GM21360 (cell line): Measurements from ENCODE around the gene KDM2A.
"Not testable (repeated sequence)": the region's sequence is repeated elsewhere in the genome, so short reads cannot be mapped to it uniquely, and the experiment has no call there.

ENCODE experiments used
- ATAC-seq: cut with Tn5 transposase; IDR thresholded peaks from one replicate; pipeline ENCODE4 v1.9.1; 2021; ENCODE audit warnings: mild to moderate bottlenecking, moderate library complexity; ENCODE audit not compliant: unreplicated experiment

KDM2A gene

DNA sequence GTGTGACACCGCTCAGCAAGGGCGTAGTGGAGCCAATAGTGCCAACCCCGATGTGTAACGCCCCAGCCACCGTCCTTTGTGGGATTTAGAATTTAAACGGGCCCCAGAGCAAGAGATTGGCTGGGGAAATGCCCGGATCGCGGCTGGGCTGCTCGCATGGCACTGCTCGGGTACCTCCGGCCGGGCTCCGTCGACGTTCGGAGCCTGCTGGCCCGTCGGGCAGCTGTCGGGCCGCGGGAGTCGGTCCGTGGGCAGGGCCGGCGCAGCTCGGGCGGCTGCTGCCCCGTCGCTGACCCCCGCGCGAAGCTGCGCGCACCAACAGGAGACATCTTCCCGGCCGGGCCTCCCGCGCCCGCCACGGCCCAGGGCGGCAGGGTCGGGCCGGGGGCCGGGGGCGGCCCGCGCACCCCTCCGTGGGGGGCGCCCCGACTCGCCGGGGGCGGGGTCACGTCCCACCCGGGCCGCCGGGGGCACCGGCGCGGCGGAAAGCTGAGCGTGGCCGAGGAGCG lies 1.3 kb upstream of the KDM2A start:
- ATAC-seq, result peak; percentile 10

DNA sequence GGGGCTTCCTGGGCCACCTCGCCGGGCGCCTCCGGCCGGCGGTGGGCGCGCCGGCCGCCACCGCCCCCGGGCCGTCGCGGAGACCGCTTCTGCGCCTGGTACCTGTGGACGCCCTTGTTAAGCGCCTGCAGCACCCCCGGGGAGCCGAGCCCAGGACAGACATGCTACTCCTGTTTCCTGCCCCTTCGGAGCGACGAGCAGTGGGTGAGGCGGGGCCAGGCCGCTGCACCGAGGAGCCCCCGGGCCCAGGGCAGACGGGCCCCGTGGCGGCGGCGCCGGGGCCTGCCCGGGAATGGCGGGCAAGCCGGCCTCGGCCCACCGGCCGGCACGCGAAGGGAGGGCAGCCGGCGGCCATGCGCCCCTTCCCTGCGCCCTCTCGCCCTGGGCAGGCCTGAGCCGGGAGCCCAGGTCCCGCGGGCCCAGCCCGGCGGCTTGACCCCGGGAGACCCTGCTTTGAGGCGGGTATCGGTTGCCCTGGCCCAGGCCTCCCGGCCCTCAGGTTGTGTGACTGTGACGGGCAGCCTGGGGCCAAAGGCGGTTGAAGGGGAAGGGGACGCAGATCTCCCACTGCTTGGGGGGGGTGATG lies 789 bp upstream of the KDM2A start:
- peak; percentile 9 for ATAC-seq

DNA sequence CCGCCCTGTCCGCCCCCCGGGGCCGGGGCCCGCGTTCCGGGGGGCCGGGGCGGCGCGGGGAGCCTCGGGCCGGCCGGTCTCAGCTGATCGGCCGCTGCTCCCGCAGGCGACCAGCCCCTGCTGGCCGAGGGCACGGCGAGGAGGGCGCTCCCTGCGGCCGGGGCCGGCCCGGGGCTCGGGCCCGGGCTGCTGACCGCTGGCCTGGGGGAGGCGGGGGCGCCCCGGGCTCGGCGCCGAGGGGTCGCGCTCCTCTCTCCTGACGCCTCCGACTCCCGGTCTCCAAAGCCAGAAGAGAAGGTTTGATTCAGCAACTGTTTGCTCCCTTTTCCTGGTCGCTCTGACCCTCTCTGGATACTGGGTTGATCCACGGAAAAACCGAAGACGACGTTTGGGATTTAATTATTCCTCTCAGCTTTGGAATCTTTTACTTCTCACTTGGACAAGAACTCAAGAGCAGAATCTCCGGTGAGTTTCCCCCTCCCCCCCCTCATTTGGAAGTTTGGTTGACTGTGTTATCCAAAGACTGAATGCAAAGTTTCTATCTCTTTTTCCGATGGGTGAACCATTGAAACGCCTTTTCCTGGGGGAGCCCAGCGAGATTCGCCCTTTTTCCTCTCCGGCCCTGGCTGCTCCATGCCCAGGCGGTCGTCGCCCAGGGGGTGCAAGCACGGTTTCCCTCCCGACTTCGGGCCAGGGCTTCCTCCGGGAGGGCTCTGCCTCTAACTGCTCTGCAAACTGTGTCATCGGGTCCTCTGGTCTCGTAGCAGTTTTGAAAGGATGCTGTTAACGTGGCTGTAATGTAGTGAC lies 725 bp downstream of the KDM2A start:
- peak; percentile 11 for ATAC-seq

DNA sequence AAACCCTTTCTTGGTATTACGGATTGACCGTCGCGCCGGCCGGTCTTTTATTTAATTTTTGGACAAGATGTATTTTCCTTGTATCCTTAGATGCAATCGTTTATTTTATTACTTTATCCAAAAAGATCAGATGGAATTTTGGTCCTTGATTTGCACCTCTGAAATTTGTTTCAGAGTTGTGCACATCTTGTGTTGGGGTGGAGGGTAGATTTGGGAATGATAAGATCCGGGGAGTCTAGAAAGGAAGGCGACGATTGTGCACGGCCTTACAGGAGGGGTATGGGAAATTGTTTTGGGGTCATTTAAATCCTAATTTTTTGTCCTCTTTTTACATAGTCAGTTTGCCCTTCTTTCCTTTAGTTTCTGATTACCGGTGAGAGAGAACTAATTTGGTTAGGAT lies 1.4 kb downstream of the KDM2A start:
- no peak for ATAC-seq

DNA sequence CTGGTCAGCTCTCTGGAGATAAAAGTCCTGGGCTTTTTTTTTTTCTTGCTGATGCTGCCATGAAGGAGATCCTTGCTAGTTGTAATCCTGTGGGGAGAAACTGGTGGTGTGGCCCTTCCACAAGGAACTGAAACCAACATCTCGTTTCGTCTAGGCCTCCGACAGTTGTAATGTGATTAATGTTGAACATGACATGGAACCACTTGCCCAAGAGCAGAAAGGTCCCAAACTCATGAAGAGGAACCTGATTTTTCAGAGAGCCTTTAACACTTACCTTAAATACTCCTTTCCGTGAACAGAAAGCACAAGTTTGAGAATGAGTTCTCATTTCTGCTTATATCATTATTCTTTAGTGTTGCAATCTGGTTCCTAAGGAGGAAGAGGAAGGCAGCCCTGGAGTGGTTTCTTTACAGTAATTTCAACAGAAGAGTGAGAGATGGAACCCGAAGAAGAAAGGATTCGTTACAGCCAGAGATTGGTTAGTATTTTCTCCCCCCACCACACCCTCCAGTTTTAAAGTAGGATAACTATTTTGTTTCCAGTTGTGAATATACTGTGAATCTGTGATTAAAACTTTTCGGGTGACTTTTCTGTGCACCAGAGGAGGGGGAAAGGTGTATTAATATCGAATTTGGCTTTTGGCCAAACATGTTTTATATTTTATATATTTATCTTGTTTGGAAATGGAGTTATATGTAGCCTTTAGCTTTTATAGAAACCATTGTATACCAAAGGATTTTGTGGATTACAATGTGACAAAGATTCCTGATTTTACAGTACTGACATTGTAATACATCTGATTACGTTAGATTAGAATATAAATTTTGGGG lies 2.0 kb downstream of the KDM2A start:
- no peak for ATAC-seq

DNA sequence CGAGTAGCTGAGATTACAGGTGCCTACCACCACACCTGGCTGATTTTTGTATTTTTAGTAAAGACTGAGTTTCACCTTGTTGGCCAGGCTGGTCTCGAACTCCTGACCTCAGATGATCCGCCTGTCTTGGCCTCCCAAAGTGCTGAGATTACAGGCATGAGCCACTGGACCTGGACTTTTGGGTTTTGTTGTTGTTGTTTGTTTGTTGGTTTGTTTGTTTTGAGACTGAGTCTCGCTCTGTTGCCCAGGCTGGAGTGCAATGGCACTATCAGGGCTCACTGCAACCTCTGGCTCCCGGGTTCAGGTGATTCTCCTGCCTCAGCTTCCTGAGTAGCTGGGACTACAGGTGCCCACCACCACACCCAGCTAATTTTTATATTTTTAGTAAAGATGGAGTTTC lies 4.7 kb downstream of the KDM2A start:
- not testable (repeated sequence) for ATAC-seq

DNA sequence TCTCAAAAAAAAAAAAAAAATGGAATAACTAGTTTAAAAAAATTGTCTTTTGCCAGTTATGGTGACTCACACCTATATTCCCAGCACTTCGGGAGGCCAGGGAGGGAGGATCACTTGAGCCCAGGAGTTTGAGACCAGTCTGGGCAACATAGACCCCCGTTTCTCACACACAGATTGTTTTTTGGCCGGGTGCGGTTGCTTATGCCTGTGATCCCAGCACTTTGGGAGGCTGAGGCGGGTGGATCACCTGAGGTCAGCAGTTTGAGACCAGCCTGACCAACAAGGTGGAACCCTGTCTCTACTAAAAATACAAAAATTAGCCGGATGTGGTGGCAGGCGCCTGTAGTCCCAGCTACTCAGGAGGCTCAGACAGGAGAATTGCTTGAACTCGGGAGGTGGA lies 7.2 kb downstream of the KDM2A start:
- ATAC-seq, result not testable (repeated sequence)

DNA sequence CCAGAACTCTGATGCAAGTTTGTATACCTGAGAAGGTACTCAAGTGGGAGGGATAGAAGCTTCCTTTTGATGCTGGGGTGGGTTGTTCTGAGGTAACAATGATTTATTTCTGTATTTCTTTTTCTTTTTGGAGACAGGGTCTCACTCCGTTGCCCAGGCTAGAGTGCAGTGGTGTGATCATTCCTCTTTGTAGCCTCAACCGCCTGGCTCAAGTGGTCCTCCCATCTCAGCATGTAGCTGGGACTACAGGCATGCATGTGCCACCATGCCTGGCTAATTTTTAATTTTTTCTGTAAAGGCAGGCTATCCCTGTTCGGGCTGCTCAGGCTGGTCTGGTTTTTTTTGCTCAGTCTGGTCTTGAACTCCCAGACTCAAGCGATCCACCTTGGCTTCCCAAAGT lies 7.9 kb downstream of the KDM2A start:
- no peak for ATAC-seq

DNA sequence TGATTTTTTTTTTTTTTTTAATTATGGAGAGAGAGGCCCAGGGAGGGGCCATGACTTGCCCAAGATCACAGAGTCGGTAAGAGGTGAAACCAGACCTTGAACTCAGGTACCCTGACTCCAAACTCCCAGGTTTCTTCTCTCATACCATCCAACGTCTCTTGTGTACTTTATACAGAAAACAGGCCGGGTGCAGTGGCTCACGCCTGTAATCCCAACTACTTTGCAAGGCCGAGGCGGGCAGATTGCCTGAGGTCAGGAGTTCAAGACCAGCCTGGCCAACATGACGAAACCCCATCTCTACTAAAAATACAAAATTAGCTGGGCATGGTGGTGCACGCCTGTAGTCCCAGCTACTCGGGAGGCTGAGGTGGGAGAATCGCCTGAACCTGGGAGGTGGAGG lies 11.8 kb downstream of the KDM2A start:
- ATAC-seq, result not testable (repeated sequence)

DNA sequence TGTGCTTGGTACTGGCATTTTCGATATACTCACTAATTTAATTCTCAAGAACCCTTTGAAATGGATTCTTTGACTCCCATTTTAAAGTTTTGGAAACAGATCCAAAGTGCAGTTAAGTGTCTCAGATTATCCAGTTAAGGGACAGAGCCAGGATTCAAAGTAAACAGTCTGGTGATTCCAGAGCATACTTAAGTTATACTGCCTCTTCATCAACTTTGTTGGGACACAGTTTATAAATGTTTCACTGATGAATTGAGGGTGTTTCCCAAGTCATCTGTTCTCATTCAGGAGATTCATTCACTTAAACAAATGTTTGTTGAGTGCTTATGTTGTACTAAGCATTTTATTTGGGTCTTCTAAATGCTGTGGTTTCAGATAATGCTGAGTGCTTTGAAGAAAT lies 17.1 kb downstream of the KDM2A start:
- no peak for ATAC-seq

DNA sequence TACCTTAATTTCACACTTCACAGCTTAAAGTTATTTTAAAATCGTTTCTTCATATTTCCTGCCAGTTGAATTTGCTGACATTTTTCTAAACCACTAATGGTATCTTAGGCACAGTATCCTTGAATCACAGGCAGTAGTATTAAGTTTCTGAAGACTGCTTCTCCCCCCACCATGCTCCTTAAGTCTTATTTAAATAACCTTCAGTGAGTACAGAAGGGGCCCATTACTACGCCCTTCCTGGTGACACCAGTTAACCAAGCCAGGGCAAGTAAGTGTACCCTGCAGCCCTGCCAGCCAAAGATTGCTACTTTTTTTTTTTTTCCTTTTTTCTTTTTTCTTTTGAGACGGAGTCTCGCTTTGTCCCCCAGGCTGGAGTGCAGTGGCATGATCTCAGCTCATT lies 19.9 kb downstream of the KDM2A start:
- no peak for ATAC-seq

DNA sequence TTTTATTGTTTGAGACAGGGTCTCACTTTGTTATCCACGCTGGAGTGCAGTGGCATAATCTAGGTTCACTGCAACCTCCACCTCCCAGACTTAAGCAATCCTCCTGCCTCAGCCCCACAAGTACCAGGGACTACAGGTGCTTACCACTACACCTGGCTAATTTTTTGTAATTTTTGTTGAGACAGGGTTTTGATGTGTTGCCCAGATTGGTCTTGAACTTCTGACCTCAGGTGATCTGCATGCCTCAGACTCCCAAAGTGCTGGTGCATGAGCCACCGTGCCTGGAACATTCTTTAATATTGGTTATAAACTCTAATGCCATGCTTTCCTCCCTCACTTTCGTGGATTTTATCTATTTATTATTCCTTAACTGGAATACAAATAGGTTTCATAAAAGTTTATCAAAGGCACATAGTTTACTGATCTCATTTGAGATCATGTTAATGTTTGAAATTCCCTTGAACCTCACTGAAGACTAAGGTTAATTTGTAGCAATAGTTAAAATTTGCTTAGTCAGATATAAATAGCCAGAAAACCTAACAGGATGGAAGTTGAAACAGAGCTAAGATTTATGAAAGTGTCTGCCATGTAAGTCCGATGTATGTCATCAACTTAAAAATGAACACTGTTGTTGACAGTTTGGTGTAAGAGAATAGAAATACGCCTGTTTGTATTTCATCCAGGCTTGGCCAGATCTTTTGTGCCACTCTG lies 27.6 kb downstream of the KDM2A start:
- no peak for ATAC-seq

DNA sequence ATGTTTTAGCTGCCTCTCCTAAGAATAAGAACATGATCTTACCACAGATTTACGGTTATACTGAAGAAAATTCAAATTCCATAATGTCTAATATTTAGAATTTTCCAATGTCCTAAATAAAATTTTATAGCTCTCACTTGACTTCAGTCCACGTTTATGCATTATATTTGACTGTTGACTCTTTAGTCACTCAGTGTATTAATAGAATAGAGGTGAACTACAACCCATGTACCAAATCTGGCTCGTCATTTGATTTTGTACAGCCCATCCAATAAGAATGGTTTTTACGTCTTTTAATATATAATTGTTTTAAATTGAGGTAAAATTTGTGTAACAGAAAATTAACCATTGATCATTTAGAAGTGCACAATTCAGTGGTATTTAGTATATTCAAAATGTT lies 34.9 kb downstream of the KDM2A start:
- ATAC-seq, result no peak

DNA sequence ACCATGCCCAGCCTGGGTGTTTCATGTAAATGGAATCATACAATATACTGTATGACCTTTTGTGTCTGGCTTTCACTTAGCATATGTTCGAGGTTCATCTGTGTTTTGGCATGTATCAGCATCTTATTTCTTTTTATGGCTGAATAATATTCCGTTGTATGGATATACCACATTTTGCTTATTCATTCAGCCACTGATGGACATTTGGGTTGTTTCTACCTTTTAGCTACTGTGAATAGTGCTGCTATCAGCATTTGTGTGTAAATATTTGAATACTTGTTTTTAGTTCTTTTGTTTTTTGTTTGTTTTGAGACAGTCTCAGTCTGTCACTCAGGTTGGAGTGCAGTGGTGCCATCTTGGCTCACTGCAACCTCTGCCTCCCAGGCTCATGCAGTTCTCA lies 35.7 kb downstream of the KDM2A start:
- ATAC-seq, result no peak

DNA sequence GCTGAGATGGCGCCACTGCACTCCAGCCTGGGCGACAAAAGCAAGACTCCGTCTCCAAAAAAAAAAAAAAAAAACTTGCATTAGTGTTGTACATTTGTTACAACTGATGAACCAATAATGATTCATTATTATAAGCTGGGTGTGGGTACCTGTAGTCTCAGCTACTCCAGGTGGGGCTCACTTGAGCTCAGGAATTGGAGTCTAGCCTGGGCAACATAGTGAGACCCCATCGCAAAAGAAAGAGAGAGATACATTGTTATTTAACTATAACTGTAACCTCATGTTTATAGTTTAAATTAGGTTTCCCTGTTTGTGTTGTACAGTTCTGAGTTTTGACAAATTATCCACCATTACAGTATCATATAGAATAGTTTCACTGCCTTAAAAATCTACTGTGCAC lies 38.6 kb downstream of the KDM2A start:
- ATAC-seq, result no peak

DNA sequence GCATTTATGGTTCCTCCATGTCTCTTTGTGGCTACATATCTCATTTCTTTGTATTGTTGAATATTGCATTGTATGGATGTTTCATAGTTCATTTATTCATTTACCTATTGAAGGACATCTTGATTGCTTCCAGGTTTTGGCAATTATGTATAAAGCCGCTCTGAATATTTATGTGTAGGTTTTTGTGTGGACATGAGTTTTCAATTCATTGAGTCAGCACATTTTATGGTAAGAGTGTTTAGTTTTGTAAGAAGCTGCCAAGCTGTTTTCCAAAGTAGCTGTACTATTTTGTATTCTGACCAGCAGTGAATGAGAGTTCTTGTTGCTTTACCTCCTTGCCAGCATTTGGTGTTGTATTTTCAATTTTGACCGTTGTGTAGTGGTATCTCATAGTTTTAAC lies 39.2 kb downstream of the KDM2A start:
- ATAC-seq, result no peak

DNA sequence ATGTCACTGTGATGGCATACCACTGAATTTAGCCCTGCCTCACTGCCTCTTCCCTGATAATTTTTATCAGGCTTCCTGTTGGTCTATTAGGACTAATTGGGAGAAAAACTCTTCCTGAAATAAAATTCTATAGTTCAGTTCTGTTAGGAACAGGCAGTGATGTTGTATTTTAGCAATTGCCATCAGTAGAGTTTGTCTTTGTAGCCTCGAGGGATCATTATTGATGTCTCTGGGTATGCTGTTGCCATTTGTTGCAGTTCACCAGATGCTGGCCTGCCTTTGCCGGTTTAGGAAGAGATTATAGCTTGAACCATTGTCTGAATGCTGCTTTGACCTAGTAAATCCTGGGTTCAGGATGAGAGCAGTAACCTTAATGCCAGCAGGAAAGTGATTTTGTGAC lies 41.0 kb downstream of the KDM2A start:
- no peak for ATAC-seq

DNA sequence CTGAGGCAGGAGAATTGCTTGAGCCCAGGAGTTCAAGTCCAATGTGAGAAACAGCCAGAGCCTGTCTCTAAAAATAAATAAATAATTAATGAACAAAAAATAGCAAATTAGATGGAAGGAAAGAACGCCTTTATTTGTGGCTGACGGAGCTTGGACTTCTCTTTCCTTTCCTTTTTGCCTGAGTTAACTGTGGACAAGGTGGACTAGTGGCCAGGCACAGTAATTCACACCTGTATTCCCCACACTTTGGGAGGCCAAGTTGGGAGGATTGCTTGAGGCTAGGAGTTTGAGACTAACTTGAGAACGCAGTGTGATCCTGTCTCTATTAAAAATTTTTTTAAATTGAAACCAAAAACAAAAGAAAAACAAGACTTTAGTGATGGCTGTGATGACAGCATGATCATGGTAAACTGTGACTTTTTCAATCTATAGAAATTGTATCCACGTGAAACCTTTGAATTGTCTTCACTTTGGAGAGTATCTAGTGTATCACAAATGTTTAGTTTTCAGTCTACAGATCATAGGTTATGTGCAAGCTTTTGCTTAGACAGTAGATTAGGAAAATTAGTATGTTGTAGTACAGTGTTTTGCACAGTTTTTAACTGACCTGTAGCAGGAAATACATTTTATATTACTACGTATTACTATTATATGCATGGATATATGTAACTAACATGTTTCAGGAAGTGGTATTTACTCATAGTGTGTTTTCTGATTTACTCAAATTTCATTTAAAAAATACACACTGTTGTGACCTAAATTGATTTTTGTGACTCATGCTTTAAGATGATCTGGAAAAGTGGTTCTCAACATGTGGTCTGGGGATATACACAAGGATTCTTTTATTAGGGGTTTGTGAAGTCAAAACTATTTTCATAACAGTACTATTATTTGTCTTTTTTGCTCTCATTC lies 42.1 kb downstream of the KDM2A start:
- ATAC-seq, result no peak

DNA sequence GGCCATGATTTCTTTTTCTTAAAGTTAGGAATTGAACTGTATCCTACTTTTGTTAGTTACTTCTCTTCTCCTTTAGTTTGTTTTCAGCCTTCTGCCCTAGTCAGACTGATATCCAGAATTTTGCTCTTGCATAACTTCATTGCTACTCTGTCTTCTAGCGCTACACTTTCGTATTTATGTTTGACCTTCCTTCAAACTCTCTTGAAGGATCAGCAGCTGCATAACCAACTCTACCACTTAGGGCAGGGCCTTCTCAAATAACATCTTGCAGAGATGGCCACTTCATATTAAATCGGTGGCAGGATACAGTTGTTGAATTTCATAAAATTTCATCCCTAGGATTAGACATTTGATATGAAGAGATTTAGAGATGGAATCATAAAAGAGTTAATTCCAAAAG lies 43.9 kb downstream of the KDM2A start:
- no peak for ATAC-seq

DNA sequence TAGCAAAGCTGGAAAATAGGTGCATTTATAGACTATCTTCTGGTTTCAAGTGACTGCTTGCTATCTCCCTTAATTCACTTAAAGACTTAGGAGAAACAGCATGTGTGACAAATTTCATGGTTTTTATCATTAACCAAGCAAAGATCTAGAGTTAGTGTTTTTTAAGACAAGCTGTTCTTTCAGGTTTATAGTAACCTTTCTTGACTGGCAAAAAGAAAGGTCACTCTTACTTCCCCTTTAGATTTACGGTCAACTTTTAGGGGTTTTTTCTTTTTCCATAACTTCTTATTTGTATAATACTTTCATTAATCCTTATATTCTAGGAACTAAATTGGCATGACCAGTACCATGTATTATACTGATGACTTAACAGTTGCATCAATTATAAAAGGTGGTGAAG lies 46.6 kb downstream of the KDM2A start:
- ATAC-seq, result no peak
